H1 (cell line): ENCODE measurements around the gene ERMN. TPM values are rescaled to one million over a fixed set of nuclear protein-coding genes. Genes with fewer than 3 reads are reported as not detected.
A peak's percentile ranks its signal among the peaks of the same experiment; 100 is the strongest.

Experiments
- CTCF ChIA-PET: fragments of 300-600 bp; sonication (Branson Sonifier 250); formaldehyde crosslinking; loops from one replicate; lab custom pipeline; 2021; ENCODE audit not compliant: partially characterized antibody; lab: Charles Lee
- POLR2A ChIA-PET: fragments of 300-600 bp; sonication (Branson Sonifier 250); formaldehyde crosslinking; loops from one replicate; lab custom pipeline; 2021; ENCODE audit warnings: inconsistent platforms; ENCODE audit not compliant: partially characterized antibody; lab: Charles Lee
- DNase-seq, 2 experiments: peaks; one replicate each; pipeline versions ENCODE4 v3.0.0 to v3.0.0-alpha.2; 2010 to 2022; ENCODE audit warnings: low spot score in 2 of 2, low read depth in 1 of 2, mixed read lengths in 1 of 2
- FAIRE-seq: peaks from 2 replicates; lab custom pipeline; 2011; peaks lifted over from hg19 to GRCh38; lab: Jason Lieb, UNC
- H2AFZ ChIP-seq: 2 replicates; pipeline ENCODE4 v1.8.1; 2012; ENCODE audit warnings: low read length, inconsistent platforms
- H2AK5ac ChIP-seq: 2 replicates; pipeline ENCODE4 v1.6.1; 2013; ENCODE audit warnings: low read depth, low read length
- H2BK120ac ChIP-seq: replicated peaks from 2 replicates; pipeline ENCODE3; 2013; ENCODE audit warnings: low read depth, low read length, inconsistent platforms
- H2BK12ac ChIP-seq: 2 replicates; pipeline ENCODE4 v1.6.1; 2013; ENCODE audit warnings: low read depth, low read length
- H2BK15ac ChIP-seq: 2 replicates; pipeline ENCODE4 v1.6.1; 2013; ENCODE audit warnings: low read length
- H2BK20ac ChIP-seq: 2 replicates; pipeline ENCODE4 v1.6.1; 2013; ENCODE audit warnings: low read length
- H2BK5ac ChIP-seq: 2 replicates; pipeline ENCODE4 v1.6.1; 2013; ENCODE audit warnings: low read depth, low read length
- H3K14ac ChIP-seq: 2 replicates; pipeline ENCODE4 v1.6.1; 2013; ENCODE audit warnings: inconsistent platforms; ENCODE audit not compliant: insufficient read length
- H3K18ac ChIP-seq: 2 replicates; pipeline ENCODE4 v1.6.1; 2013; ENCODE audit warnings: low read length; ENCODE audit errors: extremely low read depth
- H3K23ac ChIP-seq: 2 replicates; pipeline ENCODE4 v1.6.1; 2013; ENCODE audit warnings: inconsistent platforms; ENCODE audit not compliant: insufficient read length
- H3K23me2 ChIP-seq: 2 replicates; pipeline ENCODE4 v1.6.1; 2013; ENCODE audit warnings: low read depth, low read length
- H3K27ac ChIP-seq: 2 replicates; pipeline ENCODE4 v1.6.1; 2011; ENCODE audit warnings: low read depth, low read length, inconsistent platforms
- H3K27me3 ChIP-seq, 4 experiments: replicated peaks in 1 of 4; 1 replicate in 1 of 4; 2 replicates in 3 of 4; pipeline versions ENCODE4 v1.6.1 to v1.8.1; 2011 to 2013; ENCODE audit warnings: low read length in 3 of 4, mild to moderate bottlenecking in 3 of 4, inconsistent platforms in 2 of 4, mixed read lengths in 2 of 4, moderate library complexity in 1 of 4; ENCODE audit not compliant: control insufficient read depth in 3 of 4, insufficient read depth in 3 of 4; ENCODE audit errors: extremely low read depth in 1 of 4
- H3K36me3 ChIP-seq, 4 experiments: 2 replicates each; pipeline versions ENCODE4 v1.6.1 to v1.8.1; 2011 to 2013; ENCODE audit warnings: mild to moderate bottlenecking in 4 of 4, low read length in 3 of 4, moderate library complexity in 2 of 4, control low read depth in 1 of 4, inconsistent platforms in 1 of 4; ENCODE audit not compliant: insufficient read depth in 4 of 4, control insufficient read depth in 2 of 4
- H3K4ac ChIP-seq: replicated peaks from 2 replicates; pipeline ENCODE3; 2013; ENCODE audit warnings: low read length, low read depth, mixed read lengths, inconsistent platforms; ENCODE audit not compliant: insufficient read length
- H3K4me1 ChIP-seq, 4 experiments: replicated peaks in 1 of 4; 1 replicate in 1 of 4; 2 replicates in 3 of 4; pipeline versions ENCODE4 v1.6.1 to v1.8.1; 2011 to 2013; ENCODE audit warnings: low read length in 3 of 4, inconsistent platforms in 2 of 4, mixed read lengths in 1 of 4; ENCODE audit not compliant: insufficient read depth in 4 of 4, control insufficient read depth in 3 of 4
- H3K4me2 ChIP-seq, 2 experiments: 2 replicates each; pipeline versions ENCODE4 v1.6.1 to v1.8.1; 2011 to 2013; ENCODE audit warnings: low read depth in 2 of 2, low read length in 2 of 2, control low read depth in 1 of 2, inconsistent platforms in 1 of 2, mild to moderate bottlenecking in 1 of 2; ENCODE audit not compliant: insufficient read depth in 1 of 2
- H3K4me3 ChIP-seq, 4 experiments: fragments of 200-600, 300-600 bp in 1 of 4; sonication (generic), shearing (Covaris generic), sonication (Bioruptor Twin) in 1 of 4; 2 replicates each; pipeline versions ENCODE4 v1.5.1 to v1.8.1; 2011 to 2016; ENCODE audit warnings: low read length in 4 of 4, low read depth in 3 of 4, control low read depth in 2 of 4, inconsistent platforms in 2 of 4, mild to moderate bottlenecking in 2 of 4, mixed read lengths in 1 of 4, moderate library complexity in 1 of 4; ENCODE audit not compliant: insufficient read depth in 2 of 4; ENCODE audit errors: extremely low read depth in 1 of 4
- H3K56ac ChIP-seq: replicated peaks from 2 replicates; pipeline ENCODE3; 2013; ENCODE audit warnings: low read depth, mild to moderate bottlenecking, mixed read lengths, low read length, inconsistent platforms; ENCODE audit not compliant: insufficient read length
- H3K79me1 ChIP-seq: 2 replicates; pipeline ENCODE4 v1.6.1; 2013; ENCODE audit warnings: low read depth, low read length, control low read depth
- H3K79me2 ChIP-seq, 2 experiments: 2 replicates each; pipeline versions ENCODE4 v1.6.1 to v1.8.1; 2012 to 2013; ENCODE audit warnings: low read length in 2 of 2, mild to moderate bottlenecking in 2 of 2, inconsistent platforms in 1 of 2; ENCODE audit not compliant: insufficient read depth in 2 of 2, control insufficient read depth in 1 of 2
- H3K9ac ChIP-seq, 4 experiments: replicated peaks in 1 of 4; 1 replicate in 1 of 4; 2 replicates in 3 of 4; pipeline versions ENCODE4 v1.6.1 to v1.8.1; 2011 to 2013; ENCODE audit warnings: low read depth in 3 of 4, low read length in 3 of 4, control low read depth in 2 of 4, mild to moderate bottlenecking in 2 of 4, moderate library complexity in 2 of 4, inconsistent platforms in 1 of 4; ENCODE audit errors: extremely low read depth in 1 of 4
- H3K9me3 ChIP-seq, 2 experiments: 2 replicates each; pipeline versions ENCODE4 v1.6.1 to v1.8.1; 2012 to 2013; ENCODE audit warnings: mild to moderate bottlenecking in 2 of 2, moderate library complexity in 2 of 2, control low read depth in 1 of 2, inconsistent platforms in 1 of 2, low read depth in 1 of 2, low read length in 1 of 2, mixed read lengths in 1 of 2; ENCODE audit not compliant: insufficient read depth in 2 of 2
- H4K20me1 ChIP-seq, 2 experiments: replicated peaks in 1 of 2; 2 replicates each; pipeline versions ENCODE3 to v1.8.1; 2011 to 2013; ENCODE audit warnings: inconsistent platforms in 2 of 2, low read length in 2 of 2, mild to moderate bottlenecking in 1 of 2; ENCODE audit not compliant: insufficient read depth in 2 of 2, control insufficient read depth in 1 of 2
- H4K5ac ChIP-seq: 2 replicates; pipeline ENCODE4 v1.6.1; 2013; ENCODE audit warnings: low read length, low read depth, mixed read lengths, inconsistent platforms; ENCODE audit not compliant: insufficient read length
- H4K8ac ChIP-seq: 2 replicates; pipeline ENCODE4 v1.8.0; 2013; ENCODE audit warnings: mild to moderate bottlenecking, moderate library complexity, low read length, inconsistent platforms; ENCODE audit not compliant: insufficient read depth; ENCODE audit errors: extremely low read depth
- H4K91ac ChIP-seq: replicated peaks from 2 replicates; pipeline ENCODE3; 2013; ENCODE audit warnings: low read length, mixed read lengths, inconsistent platforms; ENCODE audit not compliant: insufficient read length
- CBX8 ChIP-seq: fragments of 300-800, 300-1000 bp; sonication (generic); IDR thresholded peaks from 2 replicates; pipeline ENCODE4 v1.7.1; 2016; ENCODE audit warnings: low read depth, low read length, borderline replicate concordance
- JUN ChIP-seq: IDR thresholded peaks from 2 replicates; pipeline ENCODE4 v1.6.1; 2011; ENCODE audit warnings: low read depth, mild to moderate bottlenecking, improper control_type of control experiment, low read length
- NRF1 ChIP-seq: IDR thresholded peaks from 2 replicates; pipeline ENCODE4 v1.6.1; 2011; ENCODE audit warnings: mild to moderate bottlenecking, low read depth, low read length, improper control_type of control experiment
- SP1 ChIP-seq: IDR thresholded peaks from 2 replicates; pipeline ENCODE4 v1.6.1; 2011; ENCODE audit warnings: low read depth, low read length
- SRF ChIP-seq: IDR thresholded peaks from 2 replicates; pipeline ENCODE4 v1.6.1; 2011; ENCODE audit warnings: mild to moderate bottlenecking, low read depth, low read length, moderate library complexity
- TBP ChIP-seq: IDR thresholded peaks from 2 replicates; pipeline ENCODE4 v1.6.1; 2011; ENCODE audit warnings: low read depth, low read length, improper control_type of control experiment
- WGBS, 2 experiments: shearing (Covaris generic) in 1 of 2; methylation state at CpG; one replicate each; pipeline versions ENCODE4 v1.1.6 to v1.1.7; 2013 to 2015; ENCODE audit warnings: low lambda C conversion rate in 2 of 2, mixed read lengths in 2 of 2, inconsistent platforms in 1 of 2, low coverage in 1 of 2, missing lambda C conversion rate in 1 of 2; ENCODE audit not compliant: insufficient replicate concordance in 2 of 2, insufficient coverage in 1 of 2, insufficient read length in 1 of 2; ENCODE audit errors: extremely low coverage in 1 of 2, missing lambda C conversion rate in 1 of 2; 5-methylcytosine and 5-hydroxymethylcytosine counted together
- polyA plus RNA-seq, 7 experiments: library from polyadenylated mRNA; depleted of rRNA in 3 of 7; stranded (reverse) in 5 of 7; unstranded in 2 of 7; fragments of >200 nt in 5 of 7; fragments of 200-250 nt in 2 of 7; gene quantifications; 1 replicate in 5 of 7; 2 replicates in 1 of 7; 4 replicates in 1 of 7; pipeline versions ENCODE4 v1.2.1 to v1.2.3, GENCODE V29; 2011 to 2013; ENCODE audit warnings: missing spikeins in 2 of 7, mixed read lengths in 2 of 7
- total RNA-seq: library from RNA; stranded (reverse); fragmentation: NEBNext Ultra II Directional; extraction: Animal tissue kit (Norgen Biotek cat#: 25700); gene quantifications from 2 replicates; pipeline ENCODE4 v1.2.1, GENCODE V29; 2021
- TF ChIP-seq, protein P1 (sequence below), 3 experiments: IDR thresholded peaks; 1 replicate in 2 of 3; 2 replicates in 1 of 3; pipeline versions ENCODE4 v1.5.1 to v1.6.1; 2011; ENCODE audit warnings: low read length in 3 of 3, mild to moderate bottlenecking in 3 of 3, inconsistent platforms in 2 of 3, low read depth in 1 of 3, moderate library complexity in 1 of 3; ENCODE audit not compliant: insufficient read depth in 1 of 3; ENCODE audit errors: control extremely low read depth in 1 of 3
- TF ChIP-seq, protein P2 (sequence below): IDR thresholded peaks from 2 replicates; pipeline ENCODE4 v1.6.1; 2012; ENCODE audit warnings: inconsistent platforms

ERMN gene
- total and polyA plus RNA-seq, 2 of the 8 experiments (the other 6 are each of a cell fraction or from before 2014, with no cell fraction given): 0.11 TPM; not detected in 1

DNA sequence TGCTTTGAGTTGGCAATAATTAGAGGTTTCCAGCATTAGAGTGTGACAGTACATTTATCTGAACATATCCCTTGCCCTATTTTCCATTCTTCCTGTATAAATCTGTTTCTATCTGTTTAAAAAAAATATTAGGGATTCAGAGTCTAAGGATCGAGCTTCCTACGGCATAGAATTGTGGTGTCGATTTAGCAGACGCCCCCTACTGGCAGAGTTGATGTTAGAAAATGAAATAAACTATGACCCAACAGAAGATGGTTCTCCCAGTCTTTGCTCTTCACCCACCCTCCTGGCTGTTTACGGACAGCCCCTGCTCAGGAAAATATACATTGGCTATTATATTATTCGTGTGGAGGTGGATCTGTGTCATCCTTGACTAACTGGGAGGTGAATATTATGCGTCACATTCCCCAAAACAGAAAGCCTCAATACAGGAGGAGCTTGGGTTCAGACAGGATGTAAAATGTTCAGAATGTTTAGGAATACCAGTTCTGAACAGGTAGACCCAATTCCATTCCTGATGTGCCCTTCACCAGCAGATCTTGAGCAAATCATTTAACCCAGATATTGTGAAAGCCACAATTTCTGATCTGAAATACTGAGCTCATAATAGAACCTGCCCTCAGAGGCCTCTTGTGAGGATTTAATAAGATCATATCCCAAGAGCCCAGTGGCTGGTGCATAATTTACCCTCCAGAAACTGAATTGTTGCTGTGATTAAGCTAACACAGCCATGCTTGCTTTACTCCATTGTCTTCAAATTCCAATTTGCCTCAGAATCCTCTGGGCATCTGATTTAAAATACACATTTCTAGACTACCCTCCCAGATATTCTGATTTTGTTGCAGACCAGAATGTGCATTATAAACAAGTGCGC is 10.8 kb upstream of the ERMN start:
- Histone ChIP-seq H2BK5ac (no peak overlapping the region), H3K4me2 (no peak overlapping the region), H3K14ac (no peak overlapping the region), H3K4me3 (no peak overlapping the region), H3K79me1 (no peaks in the 10 kb centered on the region), H3K23ac (no peak overlapping the region), H2BK120ac (no peak overlapping the region), H3K9ac (no peak overlapping the region), H3K4me1 (peaks cover 0 to 4% (median 0%) of the 10 kb centered on the region in 4 experiments; a peak in 1 of 7 replicates), H3K36me3 (no peaks in the 10 kb centered on the region), H3K27ac (no peak overlapping the region), H4K91ac (no peak overlapping the region), H3K18ac (no peak overlapping the region), H3K4ac (no peak overlapping the region), H3K27me3 (no peaks in the 10 kb centered on the region), H3K79me2 (no peaks in the 10 kb centered on the region), H4K8ac (no peak overlapping the region), H4K5ac (no peak overlapping the region), H3K56ac (no peak overlapping the region), H2BK20ac (no peak overlapping the region), H4K20me1 (no peaks in the 10 kb centered on the region), H3K23me2 (no peaks in the 10 kb centered on the region), H3K9me3 (0 out of 4 replicates have a peak, but pooled peaks cover 0 to 3% of the 10 kb centered on the region in 2 experiments), H2BK15ac (no peak overlapping the region), H2AK5ac (no peak overlapping the region), H2BK12ac (no peak overlapping the region), H2AFZ (no peak overlapping the region)
- DNase-seq (peak in 1 of 2 experiments; percentile 54), FAIRE-seq (no peak)
- CTCF ChIA-PET: interaction anchor here (0.6 to 16.0 kb wide), 49 partner anchors 7 to 1001 kb away, joined by 3 to 299 read pairs (median 5); partner anchors contain the start of genes CYTIP and ERMN
- POLR2A ChIA-PET: interaction anchor here (1.0 kb wide), 1 partner anchor 9 kb away, joined by 4 read pairs; no protein-coding TSS in a partner anchor
- 53% methylated on average over 8 of the region's 8 CpGs; no CpG with 5 or more reads in 1 of the 2 experiments for WGBS, 2 experiments
- TF ChIP-seq SRF (no peak), TBP (no peak), JUN (no peak), CBX8 (no peak), NRF1 (no peak), SP1 (no peak)
- TF ChIP-seq, protein P1, sequence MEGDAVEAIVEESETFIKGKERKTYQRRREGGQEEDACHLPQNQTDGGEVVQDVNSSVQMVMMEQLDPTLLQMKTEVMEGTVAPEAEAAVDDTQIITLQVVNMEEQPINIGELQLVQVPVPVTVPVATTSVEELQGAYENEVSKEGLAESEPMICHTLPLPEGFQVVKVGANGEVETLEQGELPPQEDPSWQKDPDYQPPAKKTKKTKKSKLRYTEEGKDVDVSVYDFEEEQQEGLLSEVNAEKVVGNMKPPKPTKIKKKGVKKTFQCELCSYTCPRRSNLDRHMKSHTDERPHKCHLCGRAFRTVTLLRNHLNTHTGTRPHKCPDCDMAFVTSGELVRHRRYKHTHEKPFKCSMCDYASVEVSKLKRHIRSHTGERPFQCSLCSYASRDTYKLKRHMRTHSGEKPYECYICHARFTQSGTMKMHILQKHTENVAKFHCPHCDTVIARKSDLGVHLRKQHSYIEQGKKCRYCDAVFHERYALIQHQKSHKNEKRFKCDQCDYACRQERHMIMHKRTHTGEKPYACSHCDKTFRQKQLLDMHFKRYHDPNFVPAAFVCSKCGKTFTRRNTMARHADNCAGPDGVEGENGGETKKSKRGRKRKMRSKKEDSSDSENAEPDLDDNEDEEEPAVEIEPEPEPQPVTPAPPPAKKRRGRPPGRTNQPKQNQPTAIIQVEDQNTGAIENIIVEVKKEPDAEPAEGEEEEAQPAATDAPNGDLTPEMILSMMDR (IDR thresholded peaks at IDR 0.05; ENCODE audit: control extremely low read depth in 1 of 3, insufficient read depth in 1 of 3, low read depth in 1 of 3, low read length in 3 of 3): peak in 2 of 3 experiments; percentile 54 to 62; a peak in 3 of 4 replicates
- TF ChIP-seq, protein P2, sequence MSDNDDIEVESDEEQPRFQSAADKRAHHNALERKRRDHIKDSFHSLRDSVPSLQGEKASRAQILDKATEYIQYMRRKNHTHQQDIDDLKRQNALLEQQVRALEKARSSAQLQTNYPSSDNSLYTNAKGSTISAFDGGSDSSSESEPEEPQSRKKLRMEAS: no peak
